Right lobe of liver (tissue), 6 donors: ENCODE results near the gene UNC5CL. TPM values are rescaled to one million over a fixed set of nuclear protein-coding genes. Genes with fewer than 3 reads are reported as not detected.

Experiments
- ATAC-seq, 4 donors: fragments of 200-7000 bp; cut with Tn5 transposase; one replicate each; pipeline ENCODE4 v1.9.1; 2020; ENCODE audit warnings: mild to moderate bottlenecking in 4 of 4, moderate library complexity in 4 of 4
- DNase-seq, 3 donors: peaks; one replicate each; pipeline ENCODE4 v3.0.0-alpha.2; 2020
- H3K27ac ChIP-seq, 3 donors: fragments of 200-600 bp; one replicate each; pipeline ENCODE4 v1.8.0; 2022
- H3K27me3 ChIP-seq, 2 donors: fragments of 200-600 bp; one replicate each; pipeline ENCODE4 v1.8.0; 2022
- H3K36me3 ChIP-seq, 4 donors: fragments of 200-600 bp; sonication (generic) in 1 of 4; one replicate each; pipeline versions ENCODE4 v1.5.1 to v1.8.0; 2017 to 2022; ENCODE audit warnings: control low read depth in 1 of 4
- H3K4me1 ChIP-seq, 4 donors: fragments of 200-600 bp; sonication (generic) in 1 of 4; one replicate each; pipeline versions ENCODE4 v1.5.1 to v1.8.0; 2017 to 2022; ENCODE audit warnings: control low read depth in 1 of 4
- H3K4me3 ChIP-seq, 3 donors: fragments of 200-600 bp; one replicate each; pipeline ENCODE4 v1.8.0; 2022
- H3K9me3 ChIP-seq, 4 donors: fragments of 200-600 bp; sonication (generic) in 1 of 4; one replicate each; pipeline versions ENCODE4 v1.5.1 to v1.8.0; 2017 to 2022; ENCODE audit warnings: control low read depth in 1 of 4
- CTCF ChIP-seq, 4 donors: fragments of 200-600 bp in 3 of 4; fragments of 450-650 bp in 1 of 4; IDR thresholded peaks; one replicate each; pipeline versions ENCODE4 v1.5.1 to v1.8.0; 2016 to 2022; ENCODE audit warnings: antibody characterized with exemption in 4 of 4, mild to moderate bottlenecking in 2 of 4
- POLR2A ChIP-seq: fragments of 450-650 bp; IDR thresholded peaks from one replicate; pipeline ENCODE4 v1.6.1; 2017; ENCODE audit warnings: antibody characterized with exemption, mild to moderate bottlenecking
- WGBS: methylation state at CpG from one replicate; pipeline ENCODE4 v1.1.6; 2018; ENCODE audit warnings: low coverage, low lambda C conversion rate; ENCODE audit not compliant: insufficient coverage; ENCODE audit errors: missing lambda C conversion rate; 5-methylcytosine and 5-hydroxymethylcytosine counted together
- intact Hi-C, 2 donors: fragments of 100-400 bp; cut with DNase I; formaldehyde crosslinking; loops; one replicate each; pipeline versions ENCODE4 v1.11.2 to v1.14.1; 2022
- total RNA-seq, 6 experiments: library from RNA; depleted of rRNA in 2 of 6; stranded (reverse); fragments of >200 nt in 2 of 6; fragmentation: NEBNext Ultra II Directional in 3 of 6; extraction: Animal tissue kit (Norgen Biotek cat#: 25700) in 3 of 6; gene quantifications; one replicate each; pipeline versions ENCODE4 v1.1.0 to v1.2.4, GENCODE V29; 2016 to 2023
- donor health status: DM: no; HTN: yes; CAD: no.
- donor health status: DM: no; HTN: no; CAD: no.
- donor health status: DM: no; HTN: no; CAD: no.
- donor health status: DM: no; HTN: yes; CAD: no.
- donor health status: DM: no; HTN: yes; CAD: no.

The UNC5CL gene
- total RNA-seq, 6 experiments from 2014 or later: 5.0 to 35.7 (median 13.5) TPM

GRCh38 chr6:41000248-41000647 lies 38.8 kb downstream of the UNC5CL start:
- no peak for DNase-seq
- Histone ChIP-seq H3K9me3 (no peaks in the 10 kb centered on the region), H3K27me3 (no peaks in the 10 kb centered on the region), H3K27ac (no peak overlapping the region), H3K4me1 (peaks cover 0 to 29% (median 9%) of the 10 kb centered on the region in 4 donors), H3K36me3 (no peaks in the 10 kb centered on the region), H3K4me3 (no peak overlapping the region)
- no peak for TF ChIP-seq POLR2A
- WGBS: 43% methylated on average over 4 of the region's 4 CpGs
- intact Hi-C loops: loop anchor here in 1 of 2 donors (10.0 kb wide), 1 partner anchor 65 kb away; no protein-coding TSS in a partner anchor
- ATAC-seq: no peak

GRCh38 chr6:40999569-40999968 lies 39.5 kb downstream of the UNC5CL start:
- Histone ChIP-seq H3K4me1 (peaks cover 0 to 29% (median 9%) of the 10 kb centered on the region in 4 donors), H3K36me3 (no peaks in the 10 kb centered on the region), H3K27me3 (no peaks in the 10 kb centered on the region), H3K4me3 (no peak overlapping the region), H3K27ac (no peak overlapping the region), H3K9me3 (no peaks in the 10 kb centered on the region)
- 33% methylated on average over 3 of the region's 3 CpGs for WGBS
- intact Hi-C loops: no loop called here
- DNase-seq (peak; percentile 63 to 77 (median 71)), ATAC-seq (peak; percentile 75 to 92 (median 83))
- TF ChIP-seq CTCF (IDR thresholded peaks at IDR 0.05) (peak in 3 of 4 donors; percentile 39 to 50 (median 50)), POLR2A (no peak)

GRCh38 chr6:40998661-40999060 lies 40.4 kb downstream of the UNC5CL start:
- ATAC-seq: no peak
- Histone ChIP-seq H3K36me3 (no peaks in the 10 kb centered on the region), H3K9me3 (no peaks in the 10 kb centered on the region), H3K27ac (no peak overlapping the region), H3K27me3 (no peaks in the 10 kb centered on the region), H3K4me3 (no peak overlapping the region), H3K4me1 (peaks cover 0 to 29% (median 9%) of the 10 kb centered on the region in 4 donors)
- TF ChIP-seq POLR2A: no peak
- TF ChIP-seq CTCF (IDR thresholded peaks at IDR 0.05): no peak
- DNase-seq: no peak
- intact Hi-C loops: no loop called here
- WGBS: 64% methylated on average over 3 of the region's 4 CpGs

- H3K27ac ChIP-seq: peak overlapping the region; percentile 1 to 47 (median 4)
Measured at GRCh38 chr6:40997234-40997957, 41.6 kb downstream of the UNC5CL start.

More at GRCh38 chr6:40997234-40997957, 41.6 kb downstream of the UNC5CL start:
- DNase-seq: peak in 1 of 3 donors; percentile 25
- 17% methylated on average over 2 of the region's 4 CpGs for WGBS
- H3K4me1 ChIP-seq: peaks cover 0 to 29% (median 9%) of the 10 kb centered on the region in 4 donors
- H3K4me3 ChIP-seq: no peak overlapping the region
- ATAC-seq: peak; percentile 52 to 70 (median 66)
- no peaks in the 10 kb centered on the region for H3K36me3 ChIP-seq
- H3K9me3 ChIP-seq: no peaks in the 10 kb centered on the region
- no peaks in the 10 kb centered on the region for H3K27me3 ChIP-seq
- TF ChIP-seq POLR2A (no peak), CTCF (IDR thresholded peaks at IDR 0.05) (no peak)
- intact Hi-C loops: no loop called here
